Bronchial epithelial cell (primary cell): ENCODE measurements around the gene ITPK1. TPM values are rescaled to one million over a fixed set of nuclear protein-coding genes. Genes with fewer than 3 reads are reported as not detected.

Source experiments
- DNase-seq: peaks from one replicate; pipeline ENCODE4 v3.0.0-alpha.2; 2010; ENCODE audit warnings: low read depth
- FAIRE-seq: peaks from 2 replicates; lab custom pipeline; 2011; peaks lifted over from hg19 to GRCh38; lab: Jason Lieb, UNC
- H3K27me3 ChIP-seq: 2 replicates; pipeline ENCODE4 v1.5.1; 2011; ENCODE audit warnings: low read length; ENCODE audit not compliant: control insufficient read depth, insufficient read depth
- H3K36me3 ChIP-seq: 2 replicates; pipeline ENCODE4 v1.5.1; 2011; ENCODE audit warnings: low read length; ENCODE audit not compliant: control insufficient read depth, insufficient read depth
- H3K4me3 ChIP-seq: 2 replicates; pipeline ENCODE4 v1.5.1; 2011; ENCODE audit warnings: mild to moderate bottlenecking, low read depth, low read length, control low read depth
- CTCF ChIP-seq: IDR thresholded peaks from 2 replicates; pipeline ENCODE4 v1.5.1; 2011; ENCODE audit warnings: mild to moderate bottlenecking, moderate library complexity, low read length, control low read depth, inconsistent platforms; ENCODE audit not compliant: insufficient read depth, severe bottlenecking
- total RNA-seq: library from RNA; depleted of rRNA; stranded (reverse); fragments of >200 nt; gene quantifications from 2 replicates; pipeline ENCODE4 v1.2.1, GENCODE V29; 2014

ITPK1 gene
- total RNA-seq, 1 donor from 2014 or later: 39.8 TPM

GRCh38 chr14:93104961-93105360, 10.8 kb downstream of the ITPK1 start:
- peak; percentile 18 for TF ChIP-seq CTCF
- peaks cover 2% of the 10 kb centered on the region for H3K36me3 ChIP-seq
- H3K27me3 ChIP-seq: no peaks in the 10 kb centered on the region
- DNase-seq (peak; percentile 10), FAIRE-seq (no peak)
- H3K4me3 ChIP-seq: no peak overlapping the region

GRCh38 chr14:93103392-93104080, 12.2 kb downstream of the ITPK1 start:
- no peak for TF ChIP-seq CTCF
- Histone ChIP-seq H3K36me3 (peaks cover 2% of the 10 kb centered on the region), H3K4me3 (no peak overlapping the region), H3K27me3 (no peaks in the 10 kb centered on the region)
- DNase-seq (peak; percentile 30), FAIRE-seq (no peak)

DNA sequence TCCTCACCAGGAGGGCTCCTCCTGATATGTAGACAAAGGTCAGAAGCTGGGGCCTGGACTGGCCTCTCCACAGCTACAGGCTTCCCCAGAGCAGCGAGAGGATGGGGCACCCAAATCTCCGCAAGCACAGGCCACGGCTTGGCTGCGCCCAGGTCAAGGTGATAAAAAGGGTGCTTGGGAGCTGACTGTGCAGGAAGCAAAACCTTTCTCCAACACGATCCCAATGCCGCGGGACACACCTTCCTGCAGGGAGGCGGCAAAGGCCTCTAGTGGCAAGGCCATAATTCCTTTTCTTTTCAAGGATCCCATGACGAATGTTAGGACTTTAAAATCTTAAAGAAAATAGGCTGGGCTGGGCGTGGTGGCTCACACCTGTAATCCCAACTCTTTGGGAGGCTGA, 13.6 kb downstream of the ITPK1 start:
- Histone ChIP-seq H3K36me3 (peaks cover 2% of the 10 kb centered on the region), H3K4me3 (no peak overlapping the region), H3K27me3 (no peaks in the 10 kb centered on the region)
- DNase-seq (no peak), FAIRE-seq (no peak)
- TF ChIP-seq CTCF: no peak

- DNase-seq (no peak), FAIRE-seq (no peak)
- peaks cover 2% of the 10 kb centered on the region for H3K36me3 ChIP-seq
- no peak overlapping the region for H3K4me3 ChIP-seq
- no peak for TF ChIP-seq CTCF
- no peaks in the 10 kb centered on the region for H3K27me3 ChIP-seq
These were observed 14.5 kb downstream of the ITPK1 start for GRCh38 chr14:93101181-93101580.

- no peaks in the 10 kb centered on the region for H3K27me3 ChIP-seq
- H3K4me3 ChIP-seq: no peak overlapping the region
- DNase-seq: no peak
- peak; percentile 100 for FAIRE-seq
- peaks cover 2% of the 10 kb centered on the region for H3K36me3 ChIP-seq
- no peak for TF ChIP-seq CTCF
These were observed 15.2 kb downstream of the ITPK1 start for GRCh38 chr14:93100570-93100969.

- no peak for DNase-seq
- H3K36me3 ChIP-seq: peaks cover 2% of the 10 kb centered on the region
- no peak for FAIRE-seq
- no peak overlapping the region for H3K4me3 ChIP-seq
- no peak for TF ChIP-seq CTCF
- H3K27me3 ChIP-seq: no peaks in the 10 kb centered on the region
These were observed 15.6 kb downstream of the ITPK1 start for GRCh38 chr14:93100100-93100499.
